Endothelial cell of umbilical vein (primary cell): ENCODE measurements around the gene ZC2HC1B. TPM values are rescaled to one million over a fixed set of nuclear protein-coding genes. Genes with fewer than 3 reads are reported as not detected.

Source experiments
- BruUV-seq: library from RNA; stranded (reverse); fragments of 400-500 nt; replicated peaks from 2 replicates; lab custom pipeline; 2021; lab: Mats Ljungman, UMichigan
- CTCF ChIA-PET: fragments of 300-600, 350-600 bp; sonication (Branson Sonifier 250); formaldehyde crosslinking; loops from one replicate; lab custom pipeline; 2021; ENCODE audit warnings: antibody characterized with exemption, inconsistent platforms; lab: Charles Lee
- POLR2A ChIA-PET: fragments of 300-600, 350-600 bp; sonication (Branson Sonifier 250); formaldehyde crosslinking; loops from one replicate; lab custom pipeline; 2021; ENCODE audit warnings: antibody characterized with exemption, inconsistent platforms; lab: Charles Lee
- DNase-seq: peaks from one replicate; pipeline ENCODE4 v3.0.0-alpha.2; 2011; ENCODE audit warnings: low read depth, low spot score
- FAIRE-seq: peaks from 2 replicates; lab custom pipeline; 2011; peaks lifted over from hg19 to GRCh38; lab: Jason Lieb, UNC
- H2AFZ ChIP-seq: 2 replicates; pipeline ENCODE4 v1.6.0; 2012; ENCODE audit warnings: low read depth, low read length, control low read depth, inconsistent platforms
- H3K27ac ChIP-seq: 2 replicates; pipeline ENCODE4 v1.5.1; 2011; ENCODE audit warnings: low read depth, mild to moderate bottlenecking, control low read depth, low read length, moderate library complexity; ENCODE audit not compliant: insufficient read depth
- H3K27me3 ChIP-seq, 2 experiments: 2 replicates each; pipeline versions ENCODE4 v1.6.0 to v1.6.1; 2011; ENCODE audit warnings: low read length in 2 of 2, mixed read lengths in 1 of 2; ENCODE audit not compliant: control insufficient read depth in 2 of 2, insufficient read depth in 2 of 2
- H3K36me3 ChIP-seq, 2 experiments: 2 replicates in 1 of 2; 3 replicates in 1 of 2; pipeline ENCODE4 v1.5.1; 2011; ENCODE audit warnings: low read length in 2 of 2, mild to moderate bottlenecking in 1 of 2, moderate library complexity in 1 of 2; ENCODE audit not compliant: control insufficient read depth in 2 of 2, insufficient read depth in 2 of 2; ENCODE audit errors: extremely low read depth in 1 of 2
- H3K4me1 ChIP-seq: 3 replicates; pipeline ENCODE4 v1.5.1; 2011; ENCODE audit warnings: mild to moderate bottlenecking, low read length; ENCODE audit not compliant: control insufficient read depth, insufficient read depth; ENCODE audit errors: extremely low read depth
- H3K4me2 ChIP-seq: 2 replicates; pipeline ENCODE4 v1.6.1; 2011; ENCODE audit warnings: low read length, control low read depth, mixed read lengths; ENCODE audit not compliant: insufficient read depth
- H3K4me3 ChIP-seq, 3 experiments: fragments of 200-600 bp in 1 of 3; sonication (generic), shearing (Covaris generic) in 1 of 3; replicated peaks in 1 of 3; 2 replicates each; pipeline ENCODE4 v1.5.1; 2011 to 2016; ENCODE audit warnings: control low read depth in 3 of 3, low read length in 3 of 3, mild to moderate bottlenecking in 2 of 3, inconsistent platforms in 1 of 3, low read depth in 1 of 3, moderate library complexity in 1 of 3; ENCODE audit not compliant: insufficient read depth in 1 of 3
- H3K79me2 ChIP-seq: 2 replicates; pipeline ENCODE4 v1.6.0; 2012; ENCODE audit warnings: low read length, inconsistent platforms; ENCODE audit not compliant: control insufficient read depth, insufficient read depth
- H3K9ac ChIP-seq: replicated peaks from 2 replicates; pipeline ENCODE3; 2011; ENCODE audit warnings: low read length, control low read depth; ENCODE audit not compliant: insufficient read depth; ENCODE audit errors: extremely low read depth
- H3K9me1 ChIP-seq: replicated peaks from 3 replicates; pipeline ENCODE4 v1.6.0; 2011; ENCODE audit warnings: mild to moderate bottlenecking, low read length; ENCODE audit not compliant: control insufficient read depth, insufficient read depth; ENCODE audit errors: extremely low read depth
- H3K9me3 ChIP-seq: replicated peaks from 2 replicates; pipeline ENCODE4 v1.5.1; 2012; ENCODE audit warnings: low read length, inconsistent platforms; ENCODE audit not compliant: control insufficient read depth, insufficient read depth
- H4K20me1 ChIP-seq: replicated peaks from 2 replicates; pipeline ENCODE3; 2011; ENCODE audit warnings: mild to moderate bottlenecking, low read length; ENCODE audit not compliant: control insufficient read depth, insufficient read depth; ENCODE audit errors: extremely low read depth
- CTCF ChIP-seq, 2 donors: IDR thresholded peaks; 1 replicate in 1 of 2; 2 replicates in 1 of 2; pipeline ENCODE4 v1.5.1; 2011; ENCODE audit warnings: low read length in 2 of 2, mild to moderate bottlenecking in 2 of 2, moderate library complexity in 2 of 2, control low read depth in 1 of 2, inconsistent platforms in 1 of 2, low read depth in 1 of 2; ENCODE audit not compliant: insufficient read depth in 1 of 2; ENCODE audit errors: extremely low read depth in 1 of 2
- EZH2 ChIP-seq: IDR thresholded peaks from 2 replicates; pipeline ENCODE4 v1.6.1; 2012; ENCODE audit warnings: borderline replicate concordance, low read depth, mild to moderate bottlenecking, moderate library complexity, low read length, inconsistent platforms; ENCODE audit not compliant: severe bottlenecking
- FOS ChIP-seq: IDR thresholded peaks from 2 replicates; pipeline ENCODE4 v1.6.1; 2011; ENCODE audit warnings: mild to moderate bottlenecking, low read length, moderate library complexity, borderline replicate concordance; ENCODE audit not compliant: insufficient read depth
- GATA2 ChIP-seq: IDR thresholded peaks from 2 replicates; pipeline ENCODE4 v1.7.0; 2011; ENCODE audit warnings: low read depth, mild to moderate bottlenecking, moderate library complexity, mixed read lengths, low read length; ENCODE audit not compliant: insufficient read length, insufficient read depth
- JUN ChIP-seq: IDR thresholded peaks from 2 replicates; pipeline ENCODE4 v1.6.1; 2011; ENCODE audit warnings: borderline replicate concordance, low read depth; ENCODE audit not compliant: insufficient read length, insufficient read depth
- MAX ChIP-seq: IDR thresholded peaks from 2 replicates; pipeline ENCODE4 v1.6.1; 2011; ENCODE audit not compliant: insufficient read depth, insufficient read length
- MYC ChIP-seq: IDR thresholded peaks from one replicate; pipeline ENCODE4 v1.6.1; 2011; ENCODE audit warnings: mild to moderate bottlenecking, low read depth, low read length
- POLR2A ChIP-seq: IDR thresholded peaks from 2 replicates; pipeline ENCODE4 v1.6.1; 2012; ENCODE audit warnings: low read depth, mild to moderate bottlenecking, control low read depth, low read length
- POLR2AphosphoS5 ChIP-seq: IDR thresholded peaks from 2 replicates; pipeline ENCODE4 v1.6.1; 2012; ENCODE audit warnings: low read depth, mild to moderate bottlenecking, control low read depth, low read length, moderate library complexity; ENCODE audit not compliant: insufficient read depth
- dilution Hi-C: fragments of 300-500 bp; cut with MboI; formaldehyde crosslinking; loops from one replicate; pipeline ENCODE4 v1.15.0; 2019; ENCODE audit warnings: low sequenced_read_pairs; ENCODE audit not compliant: extremely low pct_ligation_motif_present
- intact Hi-C: fragments of 100-400 bp; cut with micrococcal nuclease; formaldehyde crosslinking; loops from one replicate; pipeline ENCODE4 v1.10.0; 2022
- polyA plus RNA-seq, 4 experiments: library from polyadenylated mRNA; depleted of rRNA in 3 of 4; stranded (reverse) in 3 of 4; unstranded in 1 of 4; fragments of >200 nt; gene quantifications; 2 replicates each; pipeline versions ENCODE4 v1.2.1 to v1.2.3, GENCODE V29; 2011 to 2012; ENCODE audit warnings: missing spikeins in 1 of 4
- total RNA-seq: library from RNA; stranded (reverse); gene quantifications from 2 replicates; pipeline ENCODE4 v1.2.3, GENCODE V29; 2021

Gene ZC2HC1B
- total and polyA plus RNA-seq, 2 donors (not counting 3 experiments of a cell fraction or from before 2014, with no cell fraction given), result not detected

- dilution Hi-C loops (no loop called here), intact Hi-C loops (no loop called here)
- no peak for FAIRE-seq
- DNase-seq, result no peak
- H3K4me2 ChIP-seq, result no peak overlapping the region
- no peak overlapping the region for H3K4me3 ChIP-seq
- H3K4me1 ChIP-seq, result no peaks in the 10 kb centered on the region
- no TSS peak for BruUV-seq
- H3K27ac ChIP-seq, result no peak overlapping the region
- no peaks in the 10 kb centered on the region for H3K36me3 ChIP-seq
- H3K9ac ChIP-seq, result no peak overlapping the region
- H3K27me3 ChIP-seq, result peaks cover 4 to 7% of the 10 kb centered on the region in 2 experiments
- ChIA-PET POLR2A (no interaction called here), CTCF (interaction anchor here (2.6 kb wide), 1 partner anchor 359 kb away, joined by 5 read pairs; no protein-coding TSS in a partner anchor)
- H3K79me2 ChIP-seq, result no peaks in the 10 kb centered on the region
- no peak overlapping the region for H2AFZ ChIP-seq
- no peaks in the 10 kb centered on the region for H4K20me1 ChIP-seq
- no peak for TF ChIP-seq FOS
- no peak for TF ChIP-seq POLR2A
- no peak for TF ChIP-seq MAX
- TF ChIP-seq JUN, result no peak
- TF ChIP-seq GATA2, result no peak
- no peak for TF ChIP-seq POLR2AphosphoS5
- no peak for TF ChIP-seq EZH2
- no peak for TF ChIP-seq MYC
- TF ChIP-seq CTCF (IDR thresholded peaks at IDR 0.05; ENCODE audit: extremely low read depth in 1 of 2, insufficient read depth in 1 of 2, low read depth in 1 of 2, low read length in 2 of 2), result no peak
- no peaks in the 10 kb centered on the region for H3K9me1 ChIP-seq
- no peaks in the 10 kb centered on the region for H3K9me3 ChIP-seq
These were observed 70.6 kb downstream of the ZC2HC1B start for GRCh38 chr6:143934867-143935266.
